Gastroesophageal sphincter (tissue), 4 donors: ENCODE measurements around the gene SH2D7. TPM values are rescaled to one million over a fixed set of nuclear protein-coding genes. Genes with fewer than 3 reads are reported as not detected.
A peak's percentile ranks its signal among the peaks of the same experiment; 100 is the strongest.

Experiments used
- ATAC-seq: fragments of 150-250 bp; one replicate; pipeline ENCODE4 v1.9.1; 2016; ENCODE audit warnings: mild to moderate bottlenecking, moderate library complexity
- H3K27ac ChIP-seq, 4 donors: fragments of 200-600 bp; sonication (generic) in 3 of 4; 1 replicate in 3 of 4; 2 replicates in 1 of 4; pipeline ENCODE4 v1.5.1; 2016 to 2019
- H3K27me3 ChIP-seq: fragments of 200-600 bp; sonication (generic); one replicate; pipeline ENCODE4 v1.5.1; 2019
- H3K36me3 ChIP-seq, 2 donors: fragments of 200-600 bp; sonication (generic); one replicate each; pipeline ENCODE4 v1.5.1; 2019; ENCODE audit warnings: control low read depth in 1 of 2
- H3K4me1 ChIP-seq, 3 donors: fragments of 200-600 bp; sonication (generic); 1 replicate in 2 of 3; 2 replicates in 1 of 3; pipeline ENCODE4 v1.5.1; 2016 to 2019; ENCODE audit warnings: control low read depth in 2 of 3
- H3K4me3 ChIP-seq, 2 donors: fragments of 200-600 bp; sonication (generic); one replicate each; pipeline ENCODE4 v1.5.1; 2019; ENCODE audit warnings: mild to moderate bottlenecking in 1 of 2, moderate library complexity in 1 of 2
- H3K9me3 ChIP-seq, 3 donors: fragments of 200-600 bp; sonication (generic); one replicate each; pipeline ENCODE4 v1.5.1; 2017 to 2019; ENCODE audit warnings: control low read depth in 2 of 3
- EP300 ChIP-seq: sonication (generic); formaldehyde crosslinking; IDR thresholded peaks from one replicate; pipeline ENCODE4 v1.6.1; 2017; ENCODE audit warnings: antibody characterized with exemption, mild to moderate bottlenecking
- POLR2A ChIP-seq, 2 donors: fragments of 450-650 bp; IDR thresholded peaks; one replicate each; pipeline ENCODE4 v1.6.1; 2017; ENCODE audit warnings: antibody characterized with exemption in 2 of 2, mild to moderate bottlenecking in 2 of 2, moderate library complexity in 1 of 2
- POLR2AphosphoS5 ChIP-seq: sonication (generic); formaldehyde crosslinking; IDR thresholded peaks from one replicate; pipeline ENCODE4 v1.6.1; 2017; ENCODE audit warnings: antibody characterized with exemption
- WGBS, 2 donors: methylation state at CpG; one replicate each; pipeline ENCODE4 v1.1.5; 2018; ENCODE audit warnings: low coverage in 1 of 2; 5-methylcytosine and 5-hydroxymethylcytosine counted together
- total RNA-seq, 4 donors: library from RNA; depleted of rRNA; stranded (reverse); fragments of >200 nt; gene quantifications; one replicate each; pipeline ENCODE4 v1.1.0, GENCODE V29; 2016
- TF ChIP-seq, protein P1 (sequence below), 4 experiments: fragments of 200-600 bp in 2 of 4; fragments of 450-650 bp in 2 of 4; sonication (generic) in 1 of 4; IDR thresholded peaks; one replicate each; pipeline ENCODE4 v1.5.1; 2017 to 2019; ENCODE audit warnings: antibody characterized with exemption in 4 of 4, mild to moderate bottlenecking in 2 of 4, moderate library complexity in 2 of 4

SH2D7 gene
- total RNA-seq, 4 donors from 2014 or later = not detected

GRCh38 chr15:78069052-78069414 lies 23.3 kb upstream of the SH2D7 start:
- no peaks in the 10 kb centered on the region for H3K9me3 ChIP-seq
- no peak for ATAC-seq
- WGBS, 2 donors = 85 to 94% methylated on average over 3 to 7 of the region's 7 CpGs
- H3K27ac ChIP-seq = peak overlapping the region; percentile 29 to 87 (median 78)
- peaks cover 27 to 98% (median 56%) of the 10 kb centered on the region in 3 donors for H3K4me1 ChIP-seq
- H3K36me3 ChIP-seq = no peaks in the 10 kb centered on the region
- H3K4me3 ChIP-seq = no peak overlapping the region
- TF ChIP-seq POLR2AphosphoS5 (no peak), EP300 (no peak), POLR2A (IDR thresholded peaks at IDR 0.05) (no peak)
- TF ChIP-seq, protein P1, sequence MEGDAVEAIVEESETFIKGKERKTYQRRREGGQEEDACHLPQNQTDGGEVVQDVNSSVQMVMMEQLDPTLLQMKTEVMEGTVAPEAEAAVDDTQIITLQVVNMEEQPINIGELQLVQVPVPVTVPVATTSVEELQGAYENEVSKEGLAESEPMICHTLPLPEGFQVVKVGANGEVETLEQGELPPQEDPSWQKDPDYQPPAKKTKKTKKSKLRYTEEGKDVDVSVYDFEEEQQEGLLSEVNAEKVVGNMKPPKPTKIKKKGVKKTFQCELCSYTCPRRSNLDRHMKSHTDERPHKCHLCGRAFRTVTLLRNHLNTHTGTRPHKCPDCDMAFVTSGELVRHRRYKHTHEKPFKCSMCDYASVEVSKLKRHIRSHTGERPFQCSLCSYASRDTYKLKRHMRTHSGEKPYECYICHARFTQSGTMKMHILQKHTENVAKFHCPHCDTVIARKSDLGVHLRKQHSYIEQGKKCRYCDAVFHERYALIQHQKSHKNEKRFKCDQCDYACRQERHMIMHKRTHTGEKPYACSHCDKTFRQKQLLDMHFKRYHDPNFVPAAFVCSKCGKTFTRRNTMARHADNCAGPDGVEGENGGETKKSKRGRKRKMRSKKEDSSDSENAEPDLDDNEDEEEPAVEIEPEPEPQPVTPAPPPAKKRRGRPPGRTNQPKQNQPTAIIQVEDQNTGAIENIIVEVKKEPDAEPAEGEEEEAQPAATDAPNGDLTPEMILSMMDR (IDR thresholded peaks at IDR 0.05) = no peak
- H3K27me3 ChIP-seq = no peaks in the 10 kb centered on the region

- no peaks in the 10 kb centered on the region for H3K27me3 ChIP-seq
- ATAC-seq = no peak
- 80 to 82% methylated on average over 4 to 5 of the region's 5 CpGs for WGBS, 2 donors
- no peak overlapping the region for H3K4me3 ChIP-seq
- TF ChIP-seq POLR2AphosphoS5 (no peak), EP300 (no peak), POLR2A (IDR thresholded peaks at IDR 0.05) (no peak)
- TF ChIP-seq, protein P1 (IDR thresholded peaks at IDR 0.05) = no peak
- H3K36me3 ChIP-seq = no peaks in the 10 kb centered on the region
- H3K4me1 ChIP-seq = peaks cover 26 to 98% (median 51%) of the 10 kb centered on the region in 3 donors
- peak overlapping the region; percentile 29 to 87 (median 78) for H3K27ac ChIP-seq
- no peaks in the 10 kb centered on the region for H3K9me3 ChIP-seq
These were observed 22.8 kb upstream of the SH2D7 start for GRCh38 chr15:78069462-78070029.

- no peak for TF ChIP-seq EP300
- no peak overlapping the region for H3K4me3 ChIP-seq
- peaks cover 20 to 98% (median 45%) of the 10 kb centered on the region in 3 donors for H3K4me1 ChIP-seq
- H3K27ac ChIP-seq = peak overlapping the region in 3 of 4 donors; percentile 75 to 87 (median 80)
- no peaks in the 10 kb centered on the region for H3K36me3 ChIP-seq
- H3K27me3 ChIP-seq = no peaks in the 10 kb centered on the region
- ATAC-seq = no peak
- 83 to 94% methylated on average over 4 of the region's 4 CpGs for WGBS, 2 donors
- no peaks in the 10 kb centered on the region for H3K9me3 ChIP-seq
These were observed 22.2 kb upstream of the SH2D7 start for GRCh38 chr15:78070049-78070700.

- no peak overlapping the region for H3K4me3 ChIP-seq
- ATAC-seq = no peak
- H3K9me3 ChIP-seq = no peaks in the 10 kb centered on the region
- H3K4me1 ChIP-seq = peaks cover 11 to 98% (median 37%) of the 10 kb centered on the region in 3 donors
- WGBS, 2 donors = 56 to 96% methylated on average over 2 of the region's 2 CpGs
- no peaks in the 10 kb centered on the region for H3K36me3 ChIP-seq
- no peaks in the 10 kb centered on the region for H3K27me3 ChIP-seq
- H3K27ac ChIP-seq = peak overlapping the region in 3 of 4 donors; percentile 35 to 58 (median 55)
- no peak for TF ChIP-seq EP300
- no peak for TF ChIP-seq POLR2A (IDR thresholded peaks at IDR 0.05)
These were observed 21.0 kb upstream of the SH2D7 start for GRCh38 chr15:78071383-78071782.

- WGBS, 2 donors = 62 to 63% methylated on average over 6 to 7 of the region's 9 CpGs
- H3K27me3 ChIP-seq = no peaks in the 10 kb centered on the region
- ATAC-seq = peak; percentile 44
- H3K4me3 ChIP-seq = peak overlapping the region in 1 of 2 donors; percentile 10
- no peaks in the 10 kb centered on the region for H3K36me3 ChIP-seq
- TF ChIP-seq, protein P1 (IDR thresholded peaks at IDR 0.05) = no peak
- peak; percentile 55 for TF ChIP-seq POLR2AphosphoS5
- no peaks in the 10 kb centered on the region for H3K9me3 ChIP-seq
- H3K27ac ChIP-seq = peak overlapping the region in 3 of 4 donors; percentile 35 to 58 (median 55)
- H3K4me1 ChIP-seq = peaks cover 11 to 94% (median 33%) of the 10 kb centered on the region in 3 donors
These were observed 20.1 kb upstream of the SH2D7 start for GRCh38 chr15:78072080-78072892.
